Calu3 (cell line): Measurements from ENCODE around the gene HCRTR1. TPM values are rescaled to one million over a fixed set of nuclear protein-coding genes. Genes with fewer than 3 reads are reported as not detected.
A peak's percentile ranks its signal among the peaks of the same experiment; 100 is the strongest.

Experiments
- BruUV-seq: library from RNA; stranded (reverse); fragments of 400-500 nt; replicated peaks from 2 replicates; lab custom pipeline; 2021; lab: Mats Ljungman, UMichigan
- CTCF ChIA-PET: fragments of 300-600 bp; sonication (Branson Sonifier 250); formaldehyde crosslinking; loops from one replicate; lab custom pipeline; 2022; ENCODE audit warnings: antibody characterized with exemption; lab: Charles Lee
- DNase-seq: peaks from one replicate; pipeline ENCODE4 v3.0.0; 2022
- H3K27ac Mint-ChIP-seq: one replicate; pipeline ENCODE4 v1.8.0; 2022; ENCODE audit warnings: mixed read lengths; ENCODE audit not compliant: unreplicated experiment
- H3K27me3 Mint-ChIP-seq: one replicate; pipeline ENCODE4 v1.8.0; 2022; ENCODE audit warnings: mixed read lengths; ENCODE audit not compliant: unreplicated experiment
- H3K36me3 Mint-ChIP-seq: one replicate; pipeline ENCODE4 v1.8.0; 2022; ENCODE audit warnings: mild to moderate bottlenecking, moderate library complexity, mixed read lengths; ENCODE audit not compliant: insufficient read depth, unreplicated experiment
- H3K4me1 Mint-ChIP-seq: one replicate; pipeline ENCODE4 v1.8.0; 2022; ENCODE audit warnings: mild to moderate bottlenecking, low read depth, mixed read lengths; ENCODE audit not compliant: unreplicated experiment
- H3K4me3 Mint-ChIP-seq: one replicate; pipeline ENCODE4 v1.8.0; 2022; ENCODE audit warnings: mild to moderate bottlenecking, low read depth, moderate library complexity, mixed read lengths; ENCODE audit not compliant: unreplicated experiment
- H3K9me3 Mint-ChIP-seq: one replicate; pipeline ENCODE4 v1.8.0; 2022; ENCODE audit warnings: low read depth, mixed read lengths; ENCODE audit not compliant: unreplicated experiment
- intact Hi-C: fragments of 100-400 bp; cut with micrococcal nuclease; formaldehyde crosslinking; loops from one replicate; pipeline ENCODE4 v1.10.0; 2022; ENCODE audit not compliant: unreplicated experiment
- total RNA-seq: library from RNA; stranded (reverse); gene quantifications from 2 replicates; pipeline ENCODE4 v1.2.3, GENCODE V29; 2022
- TF ChIP-seq, protein P1 (sequence below): fragments of 200-600 bp; IDR thresholded peaks from one replicate; pipeline ENCODE4 v1.8.0; 2022; ENCODE audit warnings: antibody characterized with exemption; ENCODE audit not compliant: unreplicated experiment

The HCRTR1 gene
- total RNA-seq, 1 experiment from 2014 or later = not detected

DNA sequence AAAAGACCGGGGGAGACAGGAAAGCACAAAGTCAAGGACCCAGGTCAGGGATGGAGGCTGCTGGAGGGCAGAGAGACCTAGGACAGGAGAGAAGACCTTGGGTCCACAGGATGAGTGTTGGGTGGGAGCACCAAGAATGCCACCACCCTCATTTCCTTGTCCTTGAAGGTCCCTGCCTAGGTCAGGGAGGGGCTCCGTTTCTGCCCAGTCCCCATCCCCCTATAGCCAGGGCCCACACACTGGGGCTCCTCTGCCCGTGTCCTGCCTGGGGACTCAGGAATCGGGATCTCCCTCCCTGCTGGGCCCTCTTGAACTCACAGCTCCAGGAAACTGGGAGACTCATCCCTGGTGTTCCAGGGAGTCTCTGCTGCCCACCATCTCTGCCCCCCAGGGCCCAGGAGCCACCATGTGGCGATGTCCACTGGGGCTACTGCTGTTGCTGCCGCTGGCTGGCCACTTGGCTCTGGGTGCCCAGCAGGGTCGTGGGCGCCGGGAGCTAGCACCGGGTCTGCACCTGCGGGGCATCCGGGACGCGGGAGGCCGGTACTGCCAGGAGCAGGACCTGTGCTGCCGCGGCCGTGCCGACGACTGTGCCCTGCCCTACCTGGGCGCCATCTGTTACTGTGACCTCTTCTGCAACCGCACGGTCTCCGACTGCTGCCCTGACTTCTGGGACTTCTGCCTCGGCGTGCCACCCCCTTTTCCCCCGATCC, 40.6 kb upstream of the HCRTR1 start:
- no peaks in the 10 kb centered on the region for H3K9me3 Mint-ChIP-seq
- no peak overlapping the region for H3K4me3 Mint-ChIP-seq
- no peaks in the 10 kb centered on the region for H3K36me3 Mint-ChIP-seq
- no TSS peak for BruUV-seq
- intact Hi-C loops = loop anchor here (10.0 kb wide), 1 partner anchor 358 kb away; the partner anchor contains the start of gene PTP4A2
- no peak overlapping the region for H3K27ac Mint-ChIP-seq
- CTCF ChIA-PET = interaction anchor here (1.3 to 2.0 kb wide), 2 partner anchors 15 to 36 kb away, joined by 3 to 9 read pairs; no protein-coding TSS in a partner anchor
- peaks cover 45% of the 10 kb centered on the region for H3K4me1 Mint-ChIP-seq
- no peaks in the 10 kb centered on the region for H3K27me3 Mint-ChIP-seq
- no peak for DNase-seq
- TF ChIP-seq, protein P1, sequence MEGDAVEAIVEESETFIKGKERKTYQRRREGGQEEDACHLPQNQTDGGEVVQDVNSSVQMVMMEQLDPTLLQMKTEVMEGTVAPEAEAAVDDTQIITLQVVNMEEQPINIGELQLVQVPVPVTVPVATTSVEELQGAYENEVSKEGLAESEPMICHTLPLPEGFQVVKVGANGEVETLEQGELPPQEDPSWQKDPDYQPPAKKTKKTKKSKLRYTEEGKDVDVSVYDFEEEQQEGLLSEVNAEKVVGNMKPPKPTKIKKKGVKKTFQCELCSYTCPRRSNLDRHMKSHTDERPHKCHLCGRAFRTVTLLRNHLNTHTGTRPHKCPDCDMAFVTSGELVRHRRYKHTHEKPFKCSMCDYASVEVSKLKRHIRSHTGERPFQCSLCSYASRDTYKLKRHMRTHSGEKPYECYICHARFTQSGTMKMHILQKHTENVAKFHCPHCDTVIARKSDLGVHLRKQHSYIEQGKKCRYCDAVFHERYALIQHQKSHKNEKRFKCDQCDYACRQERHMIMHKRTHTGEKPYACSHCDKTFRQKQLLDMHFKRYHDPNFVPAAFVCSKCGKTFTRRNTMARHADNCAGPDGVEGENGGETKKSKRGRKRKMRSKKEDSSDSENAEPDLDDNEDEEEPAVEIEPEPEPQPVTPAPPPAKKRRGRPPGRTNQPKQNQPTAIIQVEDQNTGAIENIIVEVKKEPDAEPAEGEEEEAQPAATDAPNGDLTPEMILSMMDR = no peak

DNA sequence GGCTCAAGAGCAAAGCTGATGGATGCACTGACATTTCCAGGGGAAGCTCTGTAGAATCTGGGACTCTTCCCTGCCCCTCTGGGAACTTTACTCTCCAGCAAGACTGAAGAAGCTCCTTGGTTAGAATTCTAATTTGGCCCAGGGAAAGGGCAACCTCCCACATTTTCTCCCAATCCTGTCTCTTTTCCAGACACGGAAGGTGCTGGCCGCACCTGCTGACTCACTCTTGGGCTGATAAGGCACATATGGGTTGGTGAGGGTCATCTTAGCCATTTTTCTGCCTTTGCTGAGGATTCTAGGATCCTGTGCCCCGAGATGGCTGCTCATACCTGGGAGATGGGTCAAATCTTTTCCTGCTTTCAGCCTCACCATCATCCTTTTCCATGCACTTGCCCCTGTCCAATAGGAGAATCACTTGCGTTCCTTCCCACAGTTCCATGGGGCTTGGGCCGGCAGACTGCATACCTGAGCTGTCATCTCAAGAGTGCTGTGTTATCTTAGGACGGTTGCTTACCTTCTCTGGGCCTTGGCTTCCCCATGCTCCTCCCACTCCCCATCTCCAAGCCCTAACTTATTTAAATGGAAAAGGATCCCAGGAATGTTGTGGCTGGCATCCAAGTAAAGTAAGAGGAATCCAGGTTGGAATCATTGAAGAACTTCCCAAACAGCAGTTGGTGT, 39.8 kb upstream of the HCRTR1 start:
- Mint-ChIP-seq H3K4me1 (peaks cover 37% of the 10 kb centered on the region), H3K4me3 (no peak overlapping the region), H3K36me3 (no peaks in the 10 kb centered on the region), H3K27ac (no peak overlapping the region), H3K9me3 (no peaks in the 10 kb centered on the region), H3K27me3 (no peaks in the 10 kb centered on the region)
- CTCF ChIA-PET = interaction anchor here (0.9 to 2.0 kb wide), 4 partner anchors 14 to 67 kb away, joined by 3 to 9 read pairs (median 4); partner anchors contain the start of gene PEF1
- TF ChIP-seq, protein P1 = no peak
- intact Hi-C loops = loop anchor here (10.0 kb wide), 1 partner anchor 357 kb away; the partner anchor contains the start of gene PTP4A2
- BruUV-seq = TSS peak; percentile 51
- peak; percentile 37 for DNase-seq

DNA sequence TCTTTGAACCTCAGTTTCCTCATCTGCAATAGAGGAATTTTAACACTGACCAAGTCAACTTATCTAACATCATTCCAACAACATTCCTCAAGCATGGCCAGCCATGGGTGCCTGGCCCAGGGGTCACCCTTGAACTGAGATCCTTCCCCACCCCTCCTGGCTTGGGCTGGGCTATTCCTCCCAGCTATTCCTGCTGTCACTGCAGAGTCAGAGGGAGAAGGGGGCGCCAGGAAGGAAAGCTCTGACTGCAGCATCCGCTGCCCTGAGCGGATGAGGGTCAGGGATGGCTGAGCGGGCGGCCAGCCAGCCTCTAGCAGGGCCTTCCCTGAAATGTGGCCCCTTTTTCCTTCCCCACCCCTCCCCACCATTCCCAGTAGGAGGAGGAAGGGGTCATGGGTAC, 38.1 kb upstream of the HCRTR1 start:
- Mint-ChIP-seq H3K4me1 (peaks cover 22% of the 10 kb centered on the region), H3K27ac (no peak overlapping the region), H3K27me3 (no peaks in the 10 kb centered on the region), H3K36me3 (no peaks in the 10 kb centered on the region), H3K9me3 (no peaks in the 10 kb centered on the region), H3K4me3 (no peak overlapping the region)
- TF ChIP-seq, protein P1 = no peak
- CTCF ChIA-PET = no interaction called here
- intact Hi-C loops = loop anchor here (10.0 kb wide), 1 partner anchor 355 kb away; the partner anchor contains the start of gene PTP4A2
- no peak for DNase-seq
- BruUV-seq = no TSS peak

GRCh38 chr1:31580513-31580870, 37.0 kb upstream of the HCRTR1 start:
- peak overlapping the region; percentile 67 for H3K27ac Mint-ChIP-seq
- peaks cover 11% of the 10 kb centered on the region for H3K4me1 Mint-ChIP-seq
- intact Hi-C loops = no loop called here
- TF ChIP-seq, protein P1 = no peak
- H3K4me3 Mint-ChIP-seq = no peak overlapping the region
- no TSS peak for BruUV-seq
- CTCF ChIA-PET = interaction anchor here (0.7 kb wide), 1 partner anchor 30 kb away, joined by 3 read pairs; no protein-coding TSS in a partner anchor
- DNase-seq = no peak
- no peaks in the 10 kb centered on the region for H3K27me3 Mint-ChIP-seq
- no peaks in the 10 kb centered on the region for H3K9me3 Mint-ChIP-seq
- H3K36me3 Mint-ChIP-seq = peaks cover 4% of the 10 kb centered on the region
